CD4-positive, alpha-beta memory T cell (primary cell): ENCODE measurements around the gene FFAR1. TPM values are rescaled to one million over a fixed set of nuclear protein-coding genes. Genes with fewer than 3 reads are reported as not detected.

ENCODE experiments used
- CTCF ChIA-PET: fragments of 350-600 bp; sonication (Branson Sonifier 250); formaldehyde crosslinking; loops from one replicate; lab custom pipeline; 2021; ENCODE audit warnings: inconsistent platforms; ENCODE audit not compliant: partially characterized antibody; lab: Charles Lee
- POLR2A ChIA-PET: fragments of 350-600 bp; sonication (Branson Sonifier 250); formaldehyde crosslinking; loops from one replicate; lab custom pipeline; 2021; ENCODE audit not compliant: partially characterized antibody; lab: Charles Lee
- DNase-seq, 5 donors: peaks; one replicate each; pipeline versions ENCODE4 v3.0.0 to v3.0.0-alpha.2; 2020 to 2022; ENCODE audit warnings: mixed read lengths in 1 of 5
- H3K27ac ChIP-seq: one replicate; pipeline ENCODE4 v1.7.0; 2013; ENCODE audit warnings: low read depth, low read length
- H3K27me3 ChIP-seq: 2 replicates; pipeline ENCODE4 v1.7.0; 2013; ENCODE audit warnings: mild to moderate bottlenecking, low read length, moderate library complexity; ENCODE audit not compliant: insufficient read depth
- H3K36me3 ChIP-seq: 2 replicates; pipeline ENCODE4 v1.7.0; 2013; ENCODE audit warnings: mild to moderate bottlenecking, low read length, moderate library complexity; ENCODE audit not compliant: insufficient read depth
- H3K4me1 ChIP-seq: 2 replicates; pipeline ENCODE4 v1.7.0; 2013; ENCODE audit warnings: mild to moderate bottlenecking, low read length, moderate library complexity; ENCODE audit not compliant: insufficient read depth
- H3K4me3 ChIP-seq, 2 donors: one replicate each; pipeline ENCODE4 v1.7.0; 2013; ENCODE audit warnings: low read length in 2 of 2, mild to moderate bottlenecking in 1 of 2
- H3K9me3 ChIP-seq, 2 donors: one replicate each; pipeline ENCODE4 v1.7.0; 2013; ENCODE audit warnings: low read length in 2 of 2, control low read depth in 1 of 2; ENCODE audit not compliant: control insufficient read depth in 1 of 2
- H3K27ac Mint-ChIP-seq, 7 donors: one replicate each; pipeline ENCODE4 v1.8.0; 2020 to 2021; ENCODE audit warnings: mixed read lengths in 7 of 7, mild to moderate bottlenecking in 6 of 7, inconsistent platforms in 3 of 7, moderate library complexity in 3 of 7
- H3K27me3 Mint-ChIP-seq, 2 donors: one replicate each; pipeline ENCODE4 v1.8.0; 2020 to 2021; ENCODE audit warnings: mixed read lengths in 2 of 2
- H3K36me3 Mint-ChIP-seq, 2 donors: one replicate each; pipeline ENCODE4 v1.8.0; 2020 to 2021; ENCODE audit warnings: mixed read lengths in 2 of 2, inconsistent platforms in 1 of 2, mild to moderate bottlenecking in 1 of 2
- H3K4me1 Mint-ChIP-seq, 4 donors: one replicate each; pipeline ENCODE4 v1.8.0; 2020 to 2021; ENCODE audit warnings: mixed read lengths in 4 of 4, mild to moderate bottlenecking in 1 of 4
- H3K4me3 Mint-ChIP-seq, 8 donors: one replicate each; pipeline ENCODE4 v1.8.0; 2020 to 2021; ENCODE audit warnings: mixed read lengths in 8 of 8, mild to moderate bottlenecking in 7 of 8, moderate library complexity in 6 of 8, inconsistent platforms in 3 of 8
- H3K9me3 Mint-ChIP-seq, 8 donors: one replicate each; pipeline ENCODE4 v1.8.0; 2020 to 2021; ENCODE audit warnings: mixed read lengths in 8 of 8, mild to moderate bottlenecking in 5 of 8, inconsistent platforms in 3 of 8, moderate library complexity in 1 of 8
- intact Hi-C: fragments of 100-400 bp; cut with micrococcal nuclease; formaldehyde crosslinking; loops from one replicate; pipeline ENCODE4 v1.15.1; 2023
- polyA plus RNA-seq, 2 donors: library from polyadenylated mRNA; unstranded; fragments of 300-500 nt; fragmentation: Illumina TruSeq; gene quantifications; one replicate each; pipeline ENCODE4 v1.2.3, GENCODE V29; 2021
- total RNA-seq, 2 experiments: library from RNA; stranded (reverse); gene quantifications; one replicate each; pipeline ENCODE4 v1.2.3, GENCODE V29; 2021

The FFAR1 gene
- total and polyA plus RNA-seq, 4 experiments from 2014 or later = not detected

DNA sequence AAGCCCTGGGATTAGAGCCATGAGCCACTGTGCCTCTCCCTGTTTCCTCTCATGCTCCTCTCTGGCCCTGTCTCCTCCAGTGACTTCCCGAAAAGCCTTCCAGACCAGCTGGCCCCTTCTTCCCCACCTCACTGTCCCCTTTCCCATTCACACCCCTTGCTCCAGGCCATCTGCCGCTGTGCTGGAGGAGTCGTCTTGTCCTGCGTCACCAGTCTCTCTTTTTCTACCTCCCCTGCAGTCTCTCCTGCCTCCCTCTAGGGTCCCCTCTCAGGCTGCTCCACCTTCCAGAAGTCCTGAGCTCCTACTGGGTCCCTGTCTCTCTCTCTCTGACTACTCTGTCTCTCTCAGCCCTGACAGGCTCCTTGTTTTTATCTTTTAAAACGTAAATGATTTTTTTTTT is 5.3 kb upstream of the FFAR1 start:
- Histone ChIP-seq H3K27me3 (no peaks in the 10 kb centered on the region), H3K9me3 (no peaks in the 10 kb centered on the region), H3K36me3 (no peaks in the 10 kb centered on the region), H3K4me1 (peaks cover 20% of the 10 kb centered on the region), H3K4me3 (no peak overlapping the region), H3K27ac (no peak overlapping the region)
- intact Hi-C loops = loop anchor here (10.0 kb wide), 1 partner anchor 198 kb away; the partner anchor contains the start of gene FXYD7
- POLR2A ChIA-PET = no interaction called here
- H3K36me3 Mint-ChIP-seq = peaks cover 0 to 6% of the 10 kb centered on the region in 2 donors
- peak in 1 of 5 donors; percentile 8 for DNase-seq
- peak overlapping the region in 1 of 7 donors; percentile 42 for H3K27ac Mint-ChIP-seq
- CTCF ChIA-PET = interaction anchor here (0.7 kb wide), 1 partner anchor 149 kb away, joined by 4 read pairs; no protein-coding TSS in a partner anchor
- H3K4me3 Mint-ChIP-seq = peak overlapping the region in 1 of 8 donors; percentile 15
- H3K27me3 Mint-ChIP-seq = peaks cover 3 to 5% of the 10 kb centered on the region in 2 donors
- peaks cover 14 to 24% (median 21%) of the 10 kb centered on the region in 4 donors for H3K4me1 Mint-ChIP-seq
- H3K9me3 Mint-ChIP-seq = peaks cover 0 to 2% (median 0%) of the 10 kb centered on the region in 8 donors

GRCh38 chr19:35344511-35345031 is 3.1 kb upstream of the FFAR1 start:
- DNase-seq = peak in 1 of 5 donors; percentile 31
- CTCF ChIA-PET = interaction anchor here (1.6 to 1.9 kb wide), 2 partner anchors 9 to 151 kb away, joined by 3 to 5 read pairs; no protein-coding TSS in a partner anchor
- Mint-ChIP-seq H3K4me3 (no peak overlapping the region), H3K9me3 (peaks cover 0 to 2% (median 0%) of the 10 kb centered on the region in 8 donors), H3K4me1 (peaks cover 22 to 35% (median 29%) of the 10 kb centered on the region in 4 donors), H3K36me3 (peaks cover 0 to 6% of the 10 kb centered on the region in 2 donors), H3K27me3 (peaks cover 3 to 5% of the 10 kb centered on the region in 2 donors), H3K27ac (peak overlapping the region in 1 of 7 donors; percentile 60)
- no peaks in the 10 kb centered on the region for H3K27me3 ChIP-seq
- no peaks in the 10 kb centered on the region for H3K36me3 ChIP-seq
- intact Hi-C loops = loop anchor here (5.0 to 10.0 kb wide), 2 partner anchors 97 to 200 kb away; partner anchors contain the start of genes FXYD7 and LSR
- H3K27ac ChIP-seq = no peak overlapping the region
- POLR2A ChIA-PET = no interaction called here
- H3K9me3 ChIP-seq = no peaks in the 10 kb centered on the region
- H3K4me1 ChIP-seq = peaks cover 28% of the 10 kb centered on the region
- H3K4me3 ChIP-seq = no peak overlapping the region

DNA sequence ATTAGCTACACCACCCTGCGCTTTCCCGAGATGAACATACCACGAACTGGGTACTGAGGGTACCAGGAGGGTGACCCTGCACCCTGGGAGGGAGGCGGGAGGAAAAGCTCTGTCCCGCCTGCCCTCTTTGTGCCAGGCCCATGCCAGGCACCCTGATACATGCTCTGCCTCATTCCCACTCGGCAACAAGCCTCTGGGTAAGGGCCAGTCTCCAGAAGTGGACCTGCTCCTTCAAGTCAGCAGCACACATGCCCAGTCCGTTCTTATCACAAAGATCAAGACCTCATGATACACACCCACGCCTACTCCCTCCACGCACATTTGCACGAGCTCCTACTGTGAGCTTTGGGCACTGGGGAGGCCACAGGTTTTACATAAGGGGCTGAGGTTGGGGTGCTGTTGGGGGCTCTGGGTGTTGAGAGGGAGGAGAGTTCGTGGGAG is 2.0 kb upstream of the FFAR1 start:
- Mint-ChIP-seq H3K4me3 (peak overlapping the region in 6 of 8 donors; percentile 4 to 76 (median 44)), H3K27ac (peak overlapping the region in 4 of 7 donors; percentile 10 to 92 (median 58)), H3K4me1 (peaks cover 22 to 37% (median 29%) of the 10 kb centered on the region in 4 donors), H3K9me3 (peaks cover 0 to 2% (median 0%) of the 10 kb centered on the region in 8 donors), H3K36me3 (peaks cover 0 to 6% of the 10 kb centered on the region in 2 donors), H3K27me3 (peaks cover 3 to 5% of the 10 kb centered on the region in 2 donors)
- H3K9me3 ChIP-seq = no peaks in the 10 kb centered on the region
- H3K27ac ChIP-seq = no peak overlapping the region
- ChIA-PET POLR2A (interaction anchor here (0.6 kb wide), 1 partner anchor 203 kb away, joined by 3 read pairs; the partner anchor contains the start of gene FXYD7), CTCF (interaction anchor here (1.6 to 1.9 kb wide), 2 partner anchors 8 to 150 kb away, joined by 3 to 5 read pairs; no protein-coding TSS in a partner anchor)
- H3K36me3 ChIP-seq = no peaks in the 10 kb centered on the region
- intact Hi-C loops = loop anchor here (5.0 to 10.0 kb wide), 2 partner anchors 98 to 201 kb away; partner anchors contain the start of genes FXYD7 and LSR
- no peak overlapping the region for H3K4me3 ChIP-seq
- peak in 1 of 5 donors; percentile 35 for DNase-seq
- peaks cover 28% of the 10 kb centered on the region for H3K4me1 ChIP-seq
- H3K27me3 ChIP-seq = no peaks in the 10 kb centered on the region

DNA sequence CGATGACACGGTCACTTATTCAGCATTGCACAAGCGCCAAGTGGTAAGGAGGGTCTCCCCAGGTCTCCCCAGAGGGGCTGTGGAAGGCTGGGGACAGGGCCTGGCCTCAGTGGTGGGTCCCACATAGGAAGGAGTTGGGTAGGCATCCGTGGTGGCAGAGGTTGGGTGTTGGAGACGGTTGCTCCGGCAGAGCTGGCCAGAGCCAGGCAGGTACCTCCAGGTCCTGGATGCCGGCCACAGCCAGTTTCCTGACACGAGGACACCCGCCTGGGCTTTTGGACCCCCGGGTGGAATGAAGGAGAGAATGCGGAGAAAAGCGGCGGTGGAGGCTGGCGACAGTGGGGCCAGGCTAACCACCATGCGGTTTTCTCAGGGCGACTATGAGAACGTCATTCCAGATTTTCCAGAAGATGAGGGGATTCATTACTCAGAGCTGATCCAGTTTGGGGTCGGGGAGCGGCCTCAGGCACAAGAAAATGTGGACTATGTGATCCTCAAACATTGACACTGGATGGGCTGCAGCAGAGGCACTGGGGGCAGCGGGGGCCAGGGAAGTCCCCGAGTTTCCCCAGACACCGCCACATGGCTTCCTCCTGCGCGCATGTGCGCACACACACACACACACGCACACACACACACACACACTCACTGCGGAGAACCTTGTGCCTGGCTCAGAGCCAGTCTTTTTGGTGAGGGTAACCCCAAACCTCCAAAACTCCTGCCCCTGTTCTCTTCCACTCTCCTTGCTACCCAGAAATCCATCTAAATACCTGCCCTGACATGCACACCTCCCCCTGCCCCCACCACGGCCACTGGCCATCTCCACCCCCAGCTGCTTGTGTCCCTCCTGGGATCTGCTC is 1.3 kb upstream of the FFAR1 start:
- Histone ChIP-seq H3K27ac (peak overlapping the region; percentile 8), H3K4me1 (peaks cover 28% of the 10 kb centered on the region), H3K27me3 (no peaks in the 10 kb centered on the region), H3K9me3 (no peaks in the 10 kb centered on the region), H3K36me3 (no peaks in the 10 kb centered on the region), H3K4me3 (no peak overlapping the region)
- H3K27me3 Mint-ChIP-seq = peaks cover 3 to 5% of the 10 kb centered on the region in 2 donors
- H3K9me3 Mint-ChIP-seq = peaks cover 0 to 2% (median 0%) of the 10 kb centered on the region in 8 donors
- ChIA-PET CTCF (interaction anchor here (1.1 to 1.6 kb wide), 2 partner anchors 122 to 149 kb away, joined by 3 to 4 read pairs; no protein-coding TSS in a partner anchor), POLR2A (interaction anchor here (0.6 to 2.1 kb wide), 2 partner anchors 14 to 117 kb away, joined by 3 to 7 read pairs; no protein-coding TSS in a partner anchor)
- peaks cover 0 to 6% of the 10 kb centered on the region in 2 donors for H3K36me3 Mint-ChIP-seq
- peak; percentile 80 to 91 (median 82) for DNase-seq
- peak overlapping the region; percentile 53 to 95 (median 91) for H3K27ac Mint-ChIP-seq
- intact Hi-C loops = loop anchor here (1.0 to 10.0 kb wide), 3 partner anchors 77 to 202 kb away; partner anchors contain the start of genes FXYD7 and LSR
- peak overlapping the region; percentile 67 to 87 (median 76) for H3K4me3 Mint-ChIP-seq
- peaks cover 22 to 37% (median 29%) of the 10 kb centered on the region in 4 donors for H3K4me1 Mint-ChIP-seq

DNA sequence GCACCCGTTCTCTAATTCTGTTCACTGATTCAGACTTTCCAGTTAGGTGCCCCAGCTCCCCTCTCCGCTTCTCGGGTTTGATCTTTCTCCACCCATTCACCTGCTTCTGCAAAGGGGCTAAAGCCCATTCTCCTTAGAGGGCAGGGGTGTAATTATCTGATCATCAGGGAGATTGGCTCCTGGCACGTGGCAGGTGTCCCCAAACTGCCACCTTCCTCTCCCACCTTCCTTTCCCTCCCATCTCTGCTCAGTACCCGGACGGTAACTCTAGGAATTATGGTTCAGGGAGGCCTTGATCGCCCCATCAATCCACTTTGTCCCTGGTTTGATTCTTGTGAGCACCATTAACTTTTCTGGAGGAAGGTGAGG is 212 bp downstream of the FFAR1 start:
- Histone ChIP-seq H3K4me3 (no peak overlapping the region), H3K27me3 (no peaks in the 10 kb centered on the region), H3K9me3 (no peaks in the 10 kb centered on the region), H3K36me3 (no peaks in the 10 kb centered on the region), H3K27ac (no peak overlapping the region), H3K4me1 (peaks cover 34% of the 10 kb centered on the region)
- DNase-seq = peak in 1 of 5 donors; percentile 27
- Mint-ChIP-seq H3K27me3 (peaks cover 0 to 9% of the 10 kb centered on the region in 2 donors), H3K9me3 (peaks cover 0 to 2% (median 0%) of the 10 kb centered on the region in 8 donors), H3K36me3 (peaks cover 0 to 6% of the 10 kb centered on the region in 2 donors), H3K4me3 (peak overlapping the region in 7 of 8 donors; percentile 67 to 87 (median 77)), H3K4me1 (peaks cover 26 to 36% (median 32%) of the 10 kb centered on the region in 4 donors), H3K27ac (peak overlapping the region in 6 of 7 donors; percentile 29 to 95 (median 90))
- intact Hi-C loops = loop anchor here (1.0 to 10.0 kb wide), 3 partner anchors 79 to 203 kb away; partner anchors contain the start of genes FXYD7 and LSR
- ChIA-PET CTCF (interaction anchor here (0.9 to 1.2 kb wide), 2 partner anchors 9 to 147 kb away, joined by 3 to 9 read pairs; partner anchors contain the start of gene FFAR3), POLR2A (interaction anchor here (2.1 kb wide), 1 partner anchor 115 kb away, joined by 7 read pairs; no protein-coding TSS in a partner anchor)

GRCh38 chr19:35348911-35349611 is 1.4 kb downstream of the FFAR1 start:
- no peaks in the 10 kb centered on the region for H3K9me3 ChIP-seq
- ChIA-PET POLR2A (no interaction called here), CTCF (interaction anchor here (0.6 to 2.0 kb wide), 3 partner anchors 120 to 124 kb away, joined by 3 to 6 read pairs (median 6); no protein-coding TSS in a partner anchor)

More at GRCh38 chr19:35348911-35349611, 1.4 kb downstream of the FFAR1 start:
- Mint-ChIP-seq H3K27me3 (peaks cover 0 to 14% of the 10 kb centered on the region in 2 donors), H3K4me1 (peaks cover 27 to 37% (median 32%) of the 10 kb centered on the region in 4 donors), H3K9me3 (peaks cover 0 to 2% (median 0%) of the 10 kb centered on the region in 8 donors), H3K36me3 (peaks cover 0 to 6% of the 10 kb centered on the region in 2 donors), H3K4me3 (no peak overlapping the region), H3K27ac (peak overlapping the region in 2 of 7 donors; percentile 19 to 76)
- no peaks in the 10 kb centered on the region for H3K27me3 ChIP-seq
- H3K4me3 ChIP-seq = no peak overlapping the region
- peaks cover 41% of the 10 kb centered on the region for H3K4me1 ChIP-seq
- intact Hi-C loops = loop anchor here (5.0 to 10.0 kb wide), 2 partner anchors 102 to 204 kb away; partner anchors contain the start of genes FXYD7 and LSR
- DNase-seq = peak in 1 of 5 donors; percentile 23
- no peak overlapping the region for H3K27ac ChIP-seq
- H3K36me3 ChIP-seq = no peaks in the 10 kb centered on the region
